DND-41 (cell line): ENCODE data around the gene XBP1.

Experiments used
- CTCF ChIP-seq: IDR thresholded peaks from 2 replicates; pipeline ENCODE4 v1.5.1; 2012; ENCODE audit warnings: borderline replicate concordance, low read length, moderate library complexity, mild to moderate bottlenecking; ENCODE audit not compliant: poor library complexity, severe bottlenecking; ENCODE audit errors: extremely low read depth
- EZH2 ChIP-seq: IDR thresholded peaks from 3 replicates; pipeline ENCODE4 v1.6.1; 2012; ENCODE audit warnings: borderline replicate concordance, low read depth, mild to moderate bottlenecking, moderate library complexity, low read length, inconsistent platforms; ENCODE audit not compliant: severe bottlenecking

- TF ChIP-seq CTCF (no peak), EZH2 (no peak)
These were observed 31.5 kb downstream of the XBP1 start for GRCh38 chr22:28768701-28769393.
